Naive thymus-derived CD4-positive, alpha-beta T cell (primary cell): ENCODE measurements around the gene RALGPS1. TPM values are rescaled to one million over a fixed set of nuclear protein-coding genes. Genes with fewer than 3 reads are reported as not detected.

ENCODE experiments used
- ATAC-seq: fragments of 150-1000 bp; cut with Tn5 transposase; 2 replicates; pipeline ENCODE4 v1.10.0; 2021; ENCODE audit warnings: mild to moderate bottlenecking, moderate library complexity
- CTCF ChIA-PET: fragments of 350-600 bp; sonication (Branson Sonifier 250); formaldehyde crosslinking; loops from one replicate; lab custom pipeline; 2021; ENCODE audit warnings: antibody characterized with exemption; lab: Charles Lee
- POLR2A ChIA-PET: fragments of 350-600 bp; sonication (Branson Sonifier 250); formaldehyde crosslinking; loops from one replicate; lab custom pipeline; 2021; ENCODE audit warnings: antibody characterized with exemption, inconsistent platforms; lab: Charles Lee
- DNase-seq, 9 donors: peaks; one replicate each; pipeline versions ENCODE4 v3.0.0 to v3.0.0-alpha.2; 2020 to 2022; ENCODE audit warnings: mixed read lengths in 1 of 9
- H3K27ac ChIP-seq: one replicate; pipeline ENCODE4 v1.7.0; 2013; ENCODE audit warnings: mild to moderate bottlenecking, low read depth, low read length, moderate library complexity
- H3K27me3 ChIP-seq, 2 donors: one replicate each; pipeline ENCODE4 v1.7.0; 2013; ENCODE audit warnings: low read length in 2 of 2, mild to moderate bottlenecking in 2 of 2, moderate library complexity in 2 of 2; ENCODE audit not compliant: control insufficient read depth in 2 of 2, insufficient read depth in 2 of 2
- H3K36me3 ChIP-seq, 3 experiments: 1 replicate in 2 of 3; 2 replicates in 1 of 3; pipeline ENCODE4 v1.7.0; 2013; ENCODE audit warnings: low read length in 3 of 3, mild to moderate bottlenecking in 3 of 3, moderate library complexity in 1 of 3; ENCODE audit not compliant: insufficient read depth in 3 of 3, control insufficient read depth in 2 of 3
- H3K4me1 ChIP-seq, 2 donors: one replicate each; pipeline ENCODE4 v1.7.0; 2013; ENCODE audit warnings: low read length in 2 of 2, mild to moderate bottlenecking in 2 of 2, moderate library complexity in 1 of 2; ENCODE audit not compliant: control insufficient read depth in 2 of 2, insufficient read depth in 2 of 2
- H3K4me3 ChIP-seq: 2 replicates; pipeline ENCODE4 v1.7.0; 2013; ENCODE audit warnings: mild to moderate bottlenecking, low read length
- H3K9me3 ChIP-seq, 3 experiments: 1 replicate in 2 of 3; 2 replicates in 1 of 3; pipeline ENCODE4 v1.7.0; 2013; ENCODE audit warnings: low read length in 3 of 3; ENCODE audit not compliant: control insufficient read depth in 2 of 3
- H3K27ac Mint-ChIP-seq, 9 donors: one replicate each; pipeline ENCODE4 v1.8.0; 2020 to 2022; ENCODE audit warnings: mixed read lengths in 9 of 9, mild to moderate bottlenecking in 8 of 9, moderate library complexity in 5 of 9, inconsistent platforms in 2 of 9
- H3K27me3 Mint-ChIP-seq, 5 donors: one replicate each; pipeline ENCODE4 v1.8.0; 2021 to 2022; ENCODE audit warnings: mixed read lengths in 5 of 5, mild to moderate bottlenecking in 1 of 5
- H3K36me3 Mint-ChIP-seq, 5 donors: one replicate each; pipeline ENCODE4 v1.8.0; 2020 to 2022; ENCODE audit warnings: mixed read lengths in 5 of 5, mild to moderate bottlenecking in 3 of 5, inconsistent platforms in 1 of 5
- H3K4me1 Mint-ChIP-seq, 7 donors: one replicate each; pipeline ENCODE4 v1.8.0; 2020 to 2022; ENCODE audit warnings: mixed read lengths in 7 of 7, mild to moderate bottlenecking in 3 of 7, inconsistent platforms in 1 of 7
- H3K4me3 Mint-ChIP-seq, 10 donors: one replicate each; pipeline ENCODE4 v1.8.0; 2020 to 2022; ENCODE audit warnings: mild to moderate bottlenecking in 10 of 10, mixed read lengths in 10 of 10, moderate library complexity in 6 of 10, inconsistent platforms in 2 of 10
- H3K9me3 Mint-ChIP-seq, 11 donors: one replicate each; pipeline ENCODE4 v1.8.0; 2020 to 2022; ENCODE audit warnings: mixed read lengths in 11 of 11, mild to moderate bottlenecking in 4 of 11, inconsistent platforms in 1 of 11, moderate library complexity in 1 of 11
- intact Hi-C, 2 donors: fragments of 100-400 bp; cut with micrococcal nuclease; formaldehyde crosslinking; loops; one replicate each; pipeline ENCODE4 v1.15.1; 2023
- polyA plus RNA-seq, 2 donors: library from polyadenylated mRNA; unstranded; fragments of 300-500 nt; fragmentation: Illumina TruSeq; gene quantifications; one replicate each; pipeline ENCODE4 v1.2.3, GENCODE V29; 2021
- total RNA-seq, 6 experiments: library from RNA in 5 of 6; stranded (reverse) in 5 of 6; gene quantifications; 1 replicate in 5 of 6; 2 replicates in 1 of 6; pipeline ENCODE4 v1.2.3 and lab custom pipeline; 2021 to 2026

Gene RALGPS1
- total and polyA plus RNA-seq, 7 experiments from 2014 or later = 1.0 to 8.3 (median 4.1) TPM

DNA sequence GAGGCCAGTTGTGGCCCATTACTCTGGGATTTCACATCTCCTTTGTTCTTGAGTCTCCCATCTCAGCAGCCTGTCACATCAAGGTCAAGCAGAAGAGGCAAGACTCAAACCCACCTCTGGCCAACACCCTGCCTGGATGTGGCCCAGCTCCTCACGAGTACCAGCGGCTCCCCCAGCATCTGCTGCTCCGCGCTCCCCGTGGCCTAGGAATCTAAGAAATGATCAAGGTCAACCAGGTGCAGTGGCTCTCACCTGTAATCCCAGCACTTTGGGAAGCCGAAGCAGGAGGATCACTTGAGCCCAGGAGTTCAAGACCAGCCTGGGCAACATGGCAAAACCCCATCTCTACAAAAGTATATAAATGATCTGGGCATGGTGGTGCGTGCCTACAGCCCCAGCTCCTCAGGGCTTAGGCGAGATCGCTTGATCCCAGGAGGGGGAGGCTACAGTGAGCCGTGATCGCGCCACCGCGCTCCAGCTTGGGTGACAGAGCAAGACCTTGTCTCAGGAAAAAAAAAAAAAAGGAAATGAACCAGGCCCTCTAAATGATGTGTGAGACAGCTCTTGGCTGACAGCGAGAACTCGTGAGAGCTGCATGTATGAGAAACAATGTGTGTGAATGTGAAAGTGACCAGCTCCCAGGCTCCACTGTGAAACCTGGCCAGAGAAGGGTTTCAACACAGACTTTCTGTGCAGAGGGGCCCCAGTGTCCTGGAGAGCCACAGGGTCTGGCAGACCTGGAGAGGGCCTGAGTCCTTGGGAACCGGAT lies 269.4 kb downstream of the RALGPS1 start:
- Mint-ChIP-seq H3K9me3 (peaks cover 0 to 1% (median 0%) of the 10 kb centered on the region in 11 donors), H3K27ac (no peak overlapping the region), H3K4me3 (no peak overlapping the region), H3K27me3 (no peaks in the 10 kb centered on the region), H3K36me3 (peaks cover 0 to 6% (median 4%) of the 10 kb centered on the region in 5 donors), H3K4me1 (peaks cover 0 to 4% (median 0%) of the 10 kb centered on the region in 7 donors)
- no peaks in the 10 kb centered on the region for H3K9me3 ChIP-seq
- ChIA-PET CTCF (interaction anchor here (0.7 kb wide), 1 partner anchor 212 kb away, joined by 4 read pairs; no protein-coding TSS in a partner anchor), POLR2A (interaction anchor here (0.6 kb wide), 1 partner anchor 321 kb away, joined by 6 read pairs; no protein-coding TSS in a partner anchor)
- H3K4me1 ChIP-seq = no peaks in the 10 kb centered on the region
- ATAC-seq (no peak), DNase-seq (no peak)
- intact Hi-C loops = no loop called here
- H3K36me3 ChIP-seq = no peaks in the 10 kb centered on the region
- no peaks in the 10 kb centered on the region for H3K27me3 ChIP-seq
- H3K4me3 ChIP-seq = no peak overlapping the region
- H3K27ac ChIP-seq = no peak overlapping the region

DNA sequence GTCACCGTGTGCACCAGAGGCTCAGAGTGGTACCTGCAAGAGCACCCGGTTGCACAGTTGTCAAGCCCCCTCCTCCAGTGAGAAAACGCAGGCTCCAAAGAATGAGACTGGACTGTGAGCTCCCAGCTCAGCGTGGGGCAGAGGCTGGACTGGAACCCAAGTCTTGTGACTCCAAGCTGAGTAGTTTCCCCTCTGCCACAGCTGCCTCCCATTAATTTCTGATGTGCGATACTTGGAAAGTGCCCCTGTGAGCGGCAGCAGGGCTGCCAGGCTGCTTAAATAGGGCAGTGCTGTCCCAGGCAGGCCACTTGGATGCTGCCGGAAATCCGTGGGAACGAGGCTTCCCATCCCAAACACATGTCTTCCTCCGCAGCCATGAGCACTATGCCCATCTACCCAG lies 270.1 kb downstream of the RALGPS1 start:
- no peaks in the 10 kb centered on the region for H3K27me3 ChIP-seq
- peaks cover 0 to 7% (median 0%) of the 10 kb centered on the region in 7 donors for H3K4me1 Mint-ChIP-seq
- no peak overlapping the region for H3K27ac ChIP-seq
- H3K4me1 ChIP-seq = no peaks in the 10 kb centered on the region
- intact Hi-C loops = no loop called here
- no peak overlapping the region for H3K27ac Mint-ChIP-seq
- ATAC-seq (no peak), DNase-seq (no peak)
- H3K9me3 ChIP-seq = no peaks in the 10 kb centered on the region
- H3K9me3 Mint-ChIP-seq = peaks cover 0 to 1% (median 0%) of the 10 kb centered on the region in 11 donors
- H3K36me3 ChIP-seq = no peaks in the 10 kb centered on the region
- no peak overlapping the region for H3K4me3 ChIP-seq
- ChIA-PET CTCF (no interaction called here), POLR2A (interaction anchor here (0.6 kb wide), 1 partner anchor 321 kb away, joined by 6 read pairs; no protein-coding TSS in a partner anchor)
- H3K36me3 Mint-ChIP-seq = peaks cover 0 to 6% (median 4%) of the 10 kb centered on the region in 5 donors
- no peak overlapping the region for H3K4me3 Mint-ChIP-seq
- no peaks in the 10 kb centered on the region for H3K27me3 Mint-ChIP-seq

DNA sequence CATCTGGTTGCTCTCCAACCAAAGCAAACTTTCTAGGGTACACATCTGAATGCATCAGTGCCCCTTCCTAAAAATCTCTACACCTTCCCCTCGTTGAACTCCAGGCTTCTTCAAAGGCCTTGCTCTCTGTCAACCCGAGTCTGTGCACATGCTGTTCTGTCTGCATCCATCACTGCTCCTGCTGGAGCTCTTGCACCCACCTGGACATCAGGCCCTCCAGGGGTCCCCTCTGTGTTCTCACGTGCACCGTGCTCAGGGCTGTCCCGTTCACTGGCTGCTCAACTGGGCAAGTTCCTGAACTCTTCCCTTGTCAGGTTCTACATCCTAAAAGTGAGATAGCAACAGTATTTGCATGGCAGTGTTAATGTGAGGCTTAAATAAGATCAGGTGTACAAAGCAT lies 270.6 kb downstream of the RALGPS1 start:
- no peaks in the 10 kb centered on the region for H3K27me3 ChIP-seq
- no peak overlapping the region for H3K4me3 Mint-ChIP-seq
- no peak overlapping the region for H3K27ac ChIP-seq
- H3K36me3 Mint-ChIP-seq = peaks cover 0 to 6% (median 4%) of the 10 kb centered on the region in 5 donors
- peaks cover 0 to 1% (median 0%) of the 10 kb centered on the region in 11 donors for H3K9me3 Mint-ChIP-seq
- DNase-seq (no peak), ATAC-seq (no peak)
- H3K9me3 ChIP-seq = no peaks in the 10 kb centered on the region
- no peak overlapping the region for H3K4me3 ChIP-seq
- H3K36me3 ChIP-seq = no peaks in the 10 kb centered on the region
- no peaks in the 10 kb centered on the region for H3K27me3 Mint-ChIP-seq
- no peak overlapping the region for H3K27ac Mint-ChIP-seq
- ChIA-PET CTCF (no interaction called here), POLR2A (no interaction called here)
- H3K4me1 ChIP-seq = no peaks in the 10 kb centered on the region
- intact Hi-C loops = no loop called here
- peaks cover 0 to 7% (median 0%) of the 10 kb centered on the region in 7 donors for H3K4me1 Mint-ChIP-seq

DNA sequence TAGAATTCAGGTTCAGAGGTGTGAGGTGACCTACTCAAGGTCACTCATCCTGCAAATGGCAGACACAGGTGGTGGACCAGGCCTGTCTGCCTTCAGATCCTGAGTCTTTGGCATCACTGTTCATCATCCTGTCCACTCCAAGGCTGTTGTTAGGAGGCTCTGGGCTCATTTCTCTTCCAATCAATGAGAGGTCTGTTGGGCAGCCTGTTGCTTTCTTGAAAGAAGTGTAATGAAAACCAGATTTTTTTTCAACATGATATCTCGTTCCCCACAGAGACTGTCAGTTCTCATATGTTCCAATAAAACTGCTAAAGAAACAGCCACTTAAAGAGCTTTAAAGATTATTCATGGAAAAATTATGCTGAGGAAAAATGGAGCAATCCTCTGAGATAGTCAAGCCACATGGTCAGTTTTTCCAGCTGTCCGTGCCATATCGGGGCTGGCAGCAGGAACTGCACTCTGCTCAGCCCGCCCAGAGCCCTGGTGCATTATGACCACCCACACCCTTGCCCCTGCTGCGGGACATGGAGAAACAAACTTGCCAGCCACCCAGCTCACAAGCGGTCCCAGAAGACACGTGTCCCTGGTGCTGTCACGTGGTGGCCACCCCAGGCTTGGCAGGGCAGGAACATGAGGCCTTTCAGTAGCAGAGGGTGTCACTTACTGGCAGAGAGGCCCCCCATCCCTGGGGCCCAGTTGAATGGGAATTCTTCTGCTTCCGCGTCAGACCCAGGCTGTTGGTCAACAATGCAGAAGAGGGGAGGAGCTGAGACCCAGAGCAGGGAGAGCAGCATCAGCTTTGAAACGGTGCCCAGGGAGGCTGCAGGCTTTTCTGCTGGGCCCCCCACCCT lies 271.6 kb downstream of the RALGPS1 start:
- no peak overlapping the region for H3K27ac Mint-ChIP-seq
- peaks cover 0 to 7% (median 0%) of the 10 kb centered on the region in 5 donors for H3K27me3 Mint-ChIP-seq
- ATAC-seq = no peak
- intact Hi-C loops = no loop called here
- Histone ChIP-seq H3K27ac (no peak overlapping the region), H3K4me3 (no peak overlapping the region), H3K9me3 (no peaks in the 10 kb centered on the region), H3K36me3 (no peaks in the 10 kb centered on the region), H3K4me1 (no peaks in the 10 kb centered on the region), H3K27me3 (no peaks in the 10 kb centered on the region)
- no peak for DNase-seq
- H3K9me3 Mint-ChIP-seq = peaks cover 0 to 1% (median 0%) of the 10 kb centered on the region in 11 donors
- peaks cover 0 to 7% (median 0%) of the 10 kb centered on the region in 7 donors for H3K4me1 Mint-ChIP-seq
- H3K4me3 Mint-ChIP-seq = no peak overlapping the region
- H3K36me3 Mint-ChIP-seq = peaks cover 0 to 6% (median 4%) of the 10 kb centered on the region in 5 donors
- POLR2A ChIA-PET = no interaction called here
- CTCF ChIA-PET = interaction anchor here (0.5 to 0.6 kb wide), 2 partner anchors 236 to 244 kb away, joined by 3 read pairs; no protein-coding TSS in a partner anchor

DNA sequence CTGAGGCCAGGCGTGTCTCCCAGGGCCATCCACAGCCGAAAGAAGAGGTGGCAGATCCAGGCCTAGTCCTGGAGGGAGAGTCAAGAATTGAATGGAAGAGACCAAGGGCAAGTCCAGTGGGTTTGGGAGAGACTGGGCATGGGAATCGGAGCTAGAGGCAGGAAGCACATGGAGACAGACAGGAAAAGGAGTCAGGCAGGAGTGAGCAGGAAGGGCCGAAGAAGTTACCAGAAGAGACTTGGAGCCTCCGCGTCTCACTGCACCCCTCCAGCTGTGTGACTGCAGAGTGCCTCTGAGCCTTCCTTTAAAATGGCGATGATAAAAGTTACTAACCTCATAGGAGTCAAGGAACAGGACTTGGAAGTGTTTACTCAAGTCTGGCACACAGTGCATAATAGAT lies 272.2 kb downstream of the RALGPS1 start:
- Mint-ChIP-seq H3K4me3 (no peak overlapping the region), H3K36me3 (peaks cover 0 to 6% (median 4%) of the 10 kb centered on the region in 5 donors), H3K27ac (no peak overlapping the region), H3K4me1 (peaks cover 0 to 7% (median 0%) of the 10 kb centered on the region in 7 donors), H3K9me3 (peaks cover 0 to 1% (median 0%) of the 10 kb centered on the region in 11 donors), H3K27me3 (peaks cover 0 to 10% (median 0%) of the 10 kb centered on the region in 5 donors)
- no peaks in the 10 kb centered on the region for H3K36me3 ChIP-seq
- ChIA-PET CTCF (interaction anchor here (0.5 kb wide), 1 partner anchor 235 kb away, joined by 3 read pairs; no protein-coding TSS in a partner anchor), POLR2A (no interaction called here)
- H3K27ac ChIP-seq = no peak overlapping the region
- intact Hi-C loops = no loop called here
- H3K4me3 ChIP-seq = no peak overlapping the region
- H3K9me3 ChIP-seq = no peaks in the 10 kb centered on the region
- DNase-seq = no peak
- no peak for ATAC-seq
- no peaks in the 10 kb centered on the region for H3K27me3 ChIP-seq
- H3K4me1 ChIP-seq = no peaks in the 10 kb centered on the region

DNA sequence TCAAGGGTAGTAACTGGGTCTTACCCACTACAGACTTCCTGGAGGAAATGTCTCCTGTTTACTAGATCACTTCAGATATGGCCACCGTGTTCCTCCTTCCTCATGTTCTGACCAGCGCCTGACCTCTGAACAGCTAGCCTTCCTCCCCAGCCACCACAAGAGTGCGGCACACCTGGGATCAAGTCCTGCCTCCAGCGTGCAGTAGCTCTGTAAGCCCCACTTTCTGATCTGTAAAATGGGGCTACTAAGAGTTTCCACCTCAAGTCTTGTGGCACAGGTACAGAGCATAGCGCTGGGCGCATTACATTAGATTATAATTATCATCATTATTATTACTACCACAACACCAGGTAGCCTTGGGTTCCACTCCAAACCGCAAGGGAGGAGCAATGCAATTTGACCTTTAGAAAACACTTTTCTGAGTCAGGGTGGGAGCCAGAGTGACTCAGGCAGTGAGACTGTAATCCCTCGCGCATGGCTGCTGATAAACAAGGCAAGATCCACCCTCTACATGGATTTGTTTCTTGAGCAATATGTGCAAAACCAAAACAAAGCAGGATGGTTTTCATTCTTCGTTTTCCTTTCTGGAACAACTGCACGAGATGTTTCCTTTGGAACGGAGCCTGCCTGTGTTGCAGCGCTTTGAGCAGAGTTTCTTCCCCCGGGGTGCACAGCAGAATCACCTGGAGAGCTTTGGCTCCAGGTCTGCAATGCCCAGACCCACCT lies 272.8 kb downstream of the RALGPS1 start:
- no peak overlapping the region for H3K4me3 Mint-ChIP-seq
- H3K27me3 Mint-ChIP-seq = peaks cover 0 to 10% (median 0%) of the 10 kb centered on the region in 5 donors
- POLR2A ChIA-PET = no interaction called here
- peaks cover 0 to 1% (median 0%) of the 10 kb centered on the region in 11 donors for H3K9me3 Mint-ChIP-seq
- H3K4me1 Mint-ChIP-seq = peaks cover 0 to 7% (median 0%) of the 10 kb centered on the region in 7 donors
- Histone ChIP-seq H3K27ac (no peak overlapping the region), H3K9me3 (no peaks in the 10 kb centered on the region), H3K36me3 (no peaks in the 10 kb centered on the region), H3K4me1 (no peaks in the 10 kb centered on the region), H3K27me3 (no peaks in the 10 kb centered on the region), H3K4me3 (no peak overlapping the region)
- ATAC-seq (no peak), DNase-seq (no peak)
- peaks cover 0 to 6% (median 4%) of the 10 kb centered on the region in 5 donors for H3K36me3 Mint-ChIP-seq
- H3K27ac Mint-ChIP-seq = no peak overlapping the region
- intact Hi-C loops = no loop called here
- CTCF ChIA-PET = no interaction called here
